HEK293 (cell line): ENCODE results near the gene CNTNAP1.

Experiments used
- GLI4 ChIP-seq: fragments of 450-650 bp; formaldehyde crosslinking; IDR thresholded peaks from 2 replicates; pipeline ENCODE4 v1.5.1; 2016; ENCODE audit warnings: missing biosample characterization, missing genetic modification characterization
- KLF16 ChIP-seq: fragments of 450-650 bp; formaldehyde crosslinking; IDR thresholded peaks from 2 replicates; pipeline ENCODE4 v1.5.1; 2017; ENCODE audit warnings: missing biosample characterization, missing genetic modification characterization
- TCF7L2 ChIP-seq: IDR thresholded peaks from 2 replicates; pipeline ENCODE4 v1.6.1; 2011; ENCODE audit warnings: low read depth, mild to moderate bottlenecking, inconsistent platforms, low read length, moderate library complexity, borderline replicate concordance
- ZNF132 ChIP-seq: fragments of 450-650 bp; formaldehyde crosslinking; IDR thresholded peaks from 2 replicates; pipeline ENCODE4 v1.5.1; 2017; ENCODE audit warnings: missing biosample characterization, missing genetic modification characterization, borderline replicate concordance
- TF ChIP-seq, protein P1 (sequence below): fragments of 450-650 bp; formaldehyde crosslinking; IDR thresholded peaks from 2 replicates; pipeline ENCODE4 v1.5.1; 2016; ENCODE audit warnings: missing biosample characterization, missing genetic modification characterization

DNA sequence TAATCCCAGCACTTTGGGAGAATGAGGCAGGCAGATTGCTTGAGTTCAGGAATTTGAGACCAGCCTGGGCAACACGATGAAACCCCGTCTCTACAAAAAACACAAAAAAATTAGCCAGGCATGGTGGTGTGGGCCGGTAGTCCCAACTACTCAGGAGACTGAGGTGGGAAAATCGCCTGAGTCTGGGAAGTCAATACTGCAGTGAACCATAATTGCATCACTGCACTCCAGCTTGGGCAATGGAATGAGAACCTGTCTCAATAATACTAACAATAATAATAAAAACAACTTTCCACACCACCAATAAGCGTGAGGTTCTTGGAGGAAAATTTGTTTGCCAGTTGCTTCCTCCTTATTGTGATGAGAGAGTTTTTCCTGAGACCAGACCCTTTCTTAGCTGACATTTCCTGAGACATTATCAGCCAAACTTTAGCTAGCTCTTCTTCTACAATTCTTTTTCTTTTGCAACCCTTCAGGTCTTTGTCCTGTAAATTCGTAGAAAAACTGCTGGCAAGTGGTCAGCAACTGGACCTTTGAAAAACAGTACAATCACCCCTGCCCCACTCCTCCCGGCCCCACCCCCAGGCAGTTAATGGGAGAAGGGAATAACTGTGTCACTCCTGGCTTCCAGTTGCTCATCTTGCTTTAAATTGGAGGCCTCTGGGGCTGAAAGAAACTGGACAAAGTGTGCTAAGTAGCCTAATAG lies 66.0 kb downstream of the CNTNAP1 start:
- TF ChIP-seq, protein P1, sequence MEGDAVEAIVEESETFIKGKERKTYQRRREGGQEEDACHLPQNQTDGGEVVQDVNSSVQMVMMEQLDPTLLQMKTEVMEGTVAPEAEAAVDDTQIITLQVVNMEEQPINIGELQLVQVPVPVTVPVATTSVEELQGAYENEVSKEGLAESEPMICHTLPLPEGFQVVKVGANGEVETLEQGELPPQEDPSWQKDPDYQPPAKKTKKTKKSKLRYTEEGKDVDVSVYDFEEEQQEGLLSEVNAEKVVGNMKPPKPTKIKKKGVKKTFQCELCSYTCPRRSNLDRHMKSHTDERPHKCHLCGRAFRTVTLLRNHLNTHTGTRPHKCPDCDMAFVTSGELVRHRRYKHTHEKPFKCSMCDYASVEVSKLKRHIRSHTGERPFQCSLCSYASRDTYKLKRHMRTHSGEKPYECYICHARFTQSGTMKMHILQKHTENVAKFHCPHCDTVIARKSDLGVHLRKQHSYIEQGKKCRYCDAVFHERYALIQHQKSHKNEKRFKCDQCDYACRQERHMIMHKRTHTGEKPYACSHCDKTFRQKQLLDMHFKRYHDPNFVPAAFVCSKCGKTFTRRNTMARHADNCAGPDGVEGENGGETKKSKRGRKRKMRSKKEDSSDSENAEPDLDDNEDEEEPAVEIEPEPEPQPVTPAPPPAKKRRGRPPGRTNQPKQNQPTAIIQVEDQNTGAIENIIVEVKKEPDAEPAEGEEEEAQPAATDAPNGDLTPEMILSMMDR (tag by site-specific recombination) = no peak
- TF ChIP-seq KLF16 (tag by site-specific recombination) = no peak
- no peak for TF ChIP-seq TCF7L2
- no peak for TF ChIP-seq GLI4 (tag by site-specific recombination)
- no peak for TF ChIP-seq ZNF132 (tag by site-specific recombination)
